HG03103 (cell line): ENCODE results near the gene ABHD13.

Experiments used
- ATAC-seq: cut with Tn5 transposase; IDR thresholded peaks from one replicate; pipeline ENCODE4 v1.9.1; 2021; ENCODE audit warnings: low read depth; ENCODE audit not compliant: unreplicated experiment

Gene ABHD13

GRCh38 chr13:108278466-108278865 is 60.3 kb downstream of the ABHD13 start:
- no peak for ATAC-seq

DNA sequence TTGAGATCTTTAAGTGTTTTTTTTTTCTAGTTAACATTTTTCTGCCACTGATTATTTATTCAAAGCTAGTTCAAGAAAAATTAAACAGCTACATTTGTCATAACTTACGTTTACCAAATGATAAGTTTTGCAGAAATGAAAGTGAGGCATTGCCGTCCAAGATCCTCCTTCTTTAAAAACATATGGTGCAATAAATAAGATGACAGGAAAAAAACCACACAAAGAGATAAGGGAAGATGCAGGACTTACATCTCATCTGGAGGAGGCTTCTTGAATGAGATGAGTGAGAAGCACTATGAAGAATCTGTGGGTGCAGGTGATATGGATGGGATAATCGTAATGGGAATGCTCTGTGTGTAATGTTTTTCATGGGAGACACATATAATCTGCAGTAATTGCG is 63.7 kb downstream of the ABHD13 start:
- no peak for ATAC-seq

GRCh38 chr13:108283110-108283509 is 64.9 kb downstream of the ABHD13 start:
- no peak for ATAC-seq
